HepG2 (cell line): ENCODE results near the gene GRM2. TPM values are rescaled to one million over a fixed set of nuclear protein-coding genes. Genes with fewer than 3 reads are reported as not detected.

Experiments
- AKAP8 ChIP-seq: sonication (generic); formaldehyde crosslinking; IDR thresholded peaks from 2 replicates; pipeline ENCODE4 v1.5.1; 2020; ENCODE audit warnings: mild to moderate bottlenecking, missing genetic modification reagents
- CENPX ChIP-seq: sonication (generic); formaldehyde crosslinking; IDR thresholded peaks from 2 replicates; pipeline ENCODE4 v1.9.0; 2021; ENCODE audit warnings: mild to moderate bottlenecking, missing genetic modification reagents, moderate library complexity
- CHCHD3 ChIP-seq: sonication (generic); formaldehyde crosslinking; IDR thresholded peaks from 2 replicates; pipeline ENCODE4 v1.8.0; 2022; ENCODE audit warnings: mild to moderate bottlenecking, missing genetic modification reagents, moderate library complexity
- E2F5 ChIP-seq: sonication (generic); formaldehyde crosslinking; conservative IDR thresholded peaks from 2 replicates; pipeline ENCODE4 v1.4.0; 2020; ENCODE audit warnings: missing genetic modification reagents
- ELF1 ChIP-seq: sonication (generic); formaldehyde crosslinking; IDR thresholded peaks from 2 replicates; pipeline ENCODE4 v1.4.0; 2020; ENCODE audit warnings: missing genetic modification reagents
- FOXA1 ChIP-seq, 2 experiments: fragments of 450-650 bp in 1 of 2; sonication (generic) in 1 of 2; formaldehyde crosslinking in 1 of 2; IDR thresholded peaks; 2 replicates each; pipeline versions ENCODE4 v1.4.0 to v1.6.1; 2016 to 2020; ENCODE audit warnings: missing genetic modification reagents in 1 of 2
- HOMEZ ChIP-seq: IDR thresholded peaks from 2 replicates; pipeline ENCODE4 v1.6.1; 2016; ENCODE audit warnings: low read depth
- IKZF1 ChIP-seq: fragments of 450-650 bp; IDR thresholded peaks from 2 replicates; pipeline ENCODE4 v1.7.1; 2016
- IKZF5 ChIP-seq: IDR thresholded peaks from 2 replicates; pipeline ENCODE4 v1.6.1; 2018; ENCODE audit warnings: missing genetic modification reagents, mild to moderate bottlenecking, missing compliant biosample characterization
- MEF2D ChIP-seq: sonication (generic); formaldehyde crosslinking; IDR thresholded peaks from 2 replicates; pipeline ENCODE4 v1.5.1; 2020; ENCODE audit warnings: mild to moderate bottlenecking, missing genetic modification reagents
- MLLT10 ChIP-seq: sonication (generic); formaldehyde crosslinking; IDR thresholded peaks from 2 replicates; pipeline ENCODE4 v1.4.0; 2020; ENCODE audit warnings: missing genetic modification reagents
- PBX3 ChIP-seq: sonication (generic); formaldehyde crosslinking; IDR thresholded peaks from 2 replicates; pipeline ENCODE4 v1.8.1; 2023; ENCODE audit warnings: missing genetic modification reagents, inconsistent platforms, borderline replicate concordance
- PHF5A ChIP-seq: IDR thresholded peaks from one replicate; pipeline ENCODE4 v1.6.1; 2018; ENCODE audit warnings: low read depth, missing genetic modification reagents; ENCODE audit not compliant: unreplicated experiment
- PRPF4 ChIP-seq: fragments of 200-400 bp; formaldehyde crosslinking; IDR thresholded peaks from 2 replicates; pipeline ENCODE4 v1.6.1; 2016; ENCODE audit warnings: low read length, low read depth; ENCODE audit not compliant: poor library complexity, severe bottlenecking
- SOX5 ChIP-seq: IDR thresholded peaks from 2 replicates; pipeline ENCODE4 v1.6.1; 2016; ENCODE audit warnings: borderline replicate concordance
- ZC3H4 ChIP-seq: sonication (generic); formaldehyde crosslinking; IDR thresholded peaks from 2 replicates; pipeline ENCODE4 v1.4.0; 2020; ENCODE audit warnings: missing genetic modification reagents, borderline replicate concordance
- ZFP36L2 ChIP-seq: sonication (generic); formaldehyde crosslinking; IDR thresholded peaks from 2 replicates; pipeline ENCODE4 v1.4.0; 2020; ENCODE audit warnings: missing genetic modification reagents
- ZNF232 ChIP-seq: sonication (generic); formaldehyde crosslinking; IDR thresholded peaks from 2 replicates; pipeline ENCODE4 v1.4.0; 2020; ENCODE audit warnings: missing genetic modification reagents, borderline replicate concordance
- ZNF234 ChIP-seq: sonication (generic); formaldehyde crosslinking; conservative IDR thresholded peaks from 2 replicates; pipeline ENCODE4 v1.5.1; 2020; ENCODE audit warnings: mild to moderate bottlenecking, missing genetic modification reagents
- ZNF672 ChIP-seq: sonication (generic); formaldehyde crosslinking; IDR thresholded peaks from 2 replicates; pipeline ENCODE4 v1.8.1; 2022; ENCODE audit warnings: missing genetic modification reagents
- ZNF770 ChIP-seq: sonication (generic); formaldehyde crosslinking; IDR thresholded peaks from 2 replicates; pipeline ENCODE4 v1.5.0; 2020; ENCODE audit warnings: mild to moderate bottlenecking, missing genetic modification reagents
- ZNF772 ChIP-seq: sonication (generic); formaldehyde crosslinking; IDR thresholded peaks from 2 replicates; pipeline ENCODE4 v1.5.0; 2020; ENCODE audit warnings: mild to moderate bottlenecking, missing genetic modification reagents
- polyA plus RNA-seq, 8 experiments: library from polyadenylated mRNA; depleted of rRNA in 3 of 8; stranded (reverse) in 7 of 8; unstranded in 1 of 8; fragments of >200 nt; fragmentation: Illumina TruSeq in 4 of 8; extraction: Trizol in 4 of 8; gene quantifications; 2 replicates each; pipeline versions ENCODE4 v1.2.1 to v1.2.3, GENCODE V29; 2011 to 2016; ENCODE audit warnings: low read depth in 4 of 8, missing spikeins in 1 of 8, mixed read lengths in 1 of 8; ENCODE audit not compliant: insufficient read depth in 1 of 8
- total RNA-seq, 5 experiments: library from RNA; depleted of rRNA; stranded (reverse); fragments of >200 nt; fragmentation: Illumina TruSeq; extraction: Trizol; gene quantifications; 2 replicates each; pipeline ENCODE4 v1.2.3, GENCODE V29; 2016; ENCODE audit warnings: low read depth in 1 of 5

The GRM2 gene
- total and polyA plus RNA-seq, 2 of the 13 experiments (the other 11 are each of a cell fraction or from before 2014, with no cell fraction given): 0.04 to 0.07 TPM

- 0 out of 2 replicates have a peak, but pooled peaks have one; percentile 54 for TF ChIP-seq PBX3 (CRISPR knock-in tag)
- no peak for TF ChIP-seq MEF2D
- no peak for TF ChIP-seq MLLT10
- peak; percentile 67; the same call in 1 of the 2 replicates for TF ChIP-seq IKZF5 (CRISPR knock-in tag)
- no peak for TF ChIP-seq PHF5A (CRISPR knock-in tag)
- TF ChIP-seq E2F5: 0 out of 2 replicates have a peak, but pooled peaks have one; percentile 22
- TF ChIP-seq CENPX (CRISPR knock-in tag): no peak
- TF ChIP-seq ZC3H4 (CRISPR knock-in tag): no peak; the same call in 1 of the 2 replicates
- TF ChIP-seq HOMEZ (CRISPR knock-in tag): no peak
- no peak for TF ChIP-seq FOXA1 (IDR thresholded peaks at IDR 0.05)
- no peak for TF ChIP-seq FOXA1 (CRISPR knock-in tag; IDR thresholded peaks at IDR 0.05)
- TF ChIP-seq ZNF232: peak; percentile 53; the same call in 1 of the 2 replicates
- no peak; the same call in 1 of the 2 replicates for TF ChIP-seq ELF1 (CRISPR knock-in tag)
- TF ChIP-seq ZFP36L2: peak; percentile 3; the same call in 1 of the 2 replicates
- TF ChIP-seq AKAP8 (CRISPR knock-in tag): 0 out of 2 replicates have a peak, but pooled peaks have one; percentile 24
- TF ChIP-seq PRPF4: no peak
- TF ChIP-seq SOX5 (CRISPR knock-in tag): no peak
- no peak; the same call in 1 of the 2 replicates for TF ChIP-seq ZNF772 (CRISPR knock-in tag)
- TF ChIP-seq IKZF1: no peak
- TF ChIP-seq CHCHD3 (CRISPR knock-in tag): no peak; the same call in 1 of the 2 replicates
- TF ChIP-seq ZNF672 (CRISPR knock-in tag): no peak
- TF ChIP-seq ZNF770 (CRISPR knock-in tag): no peak
- no peak for TF ChIP-seq ZNF234 (CRISPR knock-in tag)
These were observed 35.8 kb upstream of the GRM2 start, which contains the start of gene TEX264 (continued) for GRCh38 chr3:51670823-51671733.
